C1 segment of cervical spinal cord (tissue), 14 donors: ENCODE results near the gene HTR3E.
"Not testable (repeated sequence)": the region's sequence is repeated elsewhere in the genome, so short reads cannot be mapped to it uniquely, and the experiment has no call there.

Experiments
- DNase-seq, 14 donors: peaks; one replicate each; lab custom pipeline; 2025; lab: John Stamatoyannopoulos, UW

The HTR3E gene

DNA sequence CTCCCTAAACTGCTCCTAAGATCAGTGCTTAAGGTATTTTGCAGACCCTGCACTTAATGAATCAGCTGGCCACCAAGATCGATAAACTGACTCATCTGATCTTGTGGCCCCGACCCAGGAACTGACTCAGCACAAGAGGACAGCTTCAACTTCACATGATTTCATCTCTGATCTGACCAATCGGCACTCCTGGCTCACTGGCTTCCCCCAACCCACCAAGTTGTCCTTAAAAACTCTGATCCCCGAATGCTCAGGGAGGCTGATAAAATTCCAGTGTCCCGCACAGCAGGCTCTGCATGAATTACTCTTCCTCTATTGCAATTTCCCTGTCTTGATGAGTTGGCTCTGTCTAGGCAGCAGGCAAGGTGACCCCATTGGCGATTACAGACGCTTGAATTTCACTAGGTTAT lies 13.5 kb downstream of the HTR3E start:
- DNase-seq: no peak

DNA sequence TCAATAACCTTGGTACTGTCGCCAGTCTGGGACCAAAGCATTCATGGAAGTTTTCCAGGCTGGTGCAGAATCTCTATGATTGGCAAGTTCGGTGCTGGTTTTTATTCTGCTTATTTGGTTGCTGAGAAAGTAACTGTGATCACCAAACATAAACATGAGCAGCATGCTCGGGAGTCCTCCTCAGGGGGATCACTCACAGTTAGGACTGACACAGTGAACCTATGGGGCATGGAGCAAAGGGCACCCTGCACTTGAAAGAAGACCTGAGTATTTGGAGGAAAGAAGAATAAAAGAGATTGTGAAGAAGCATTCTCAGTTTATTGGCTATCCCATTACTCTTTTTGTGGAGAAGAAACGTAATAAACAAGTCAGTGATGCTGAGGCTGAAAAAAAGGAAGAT lies 19.2 kb downstream of the HTR3E start:
- DNase-seq: no peak

DNA sequence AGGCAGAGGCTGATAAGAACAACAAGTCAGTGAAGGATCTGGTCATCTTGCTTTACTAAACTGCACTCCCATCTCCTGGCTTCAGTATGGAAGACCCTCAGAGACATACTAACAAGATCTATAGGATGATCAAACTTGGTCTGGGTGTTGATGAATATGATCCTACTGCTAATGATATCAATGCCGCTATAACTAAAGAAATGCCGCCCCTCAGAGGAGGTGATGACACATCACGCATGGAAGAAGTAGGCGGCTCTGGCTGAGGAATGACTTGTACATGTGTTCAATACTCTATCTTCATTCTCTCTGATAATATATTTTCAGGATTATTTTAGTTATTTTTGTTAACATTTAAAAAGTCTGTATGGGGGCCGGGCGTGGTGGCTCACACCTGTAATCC lies 20.8 kb downstream of the HTR3E start:
- DNase-seq: no peak

DNA sequence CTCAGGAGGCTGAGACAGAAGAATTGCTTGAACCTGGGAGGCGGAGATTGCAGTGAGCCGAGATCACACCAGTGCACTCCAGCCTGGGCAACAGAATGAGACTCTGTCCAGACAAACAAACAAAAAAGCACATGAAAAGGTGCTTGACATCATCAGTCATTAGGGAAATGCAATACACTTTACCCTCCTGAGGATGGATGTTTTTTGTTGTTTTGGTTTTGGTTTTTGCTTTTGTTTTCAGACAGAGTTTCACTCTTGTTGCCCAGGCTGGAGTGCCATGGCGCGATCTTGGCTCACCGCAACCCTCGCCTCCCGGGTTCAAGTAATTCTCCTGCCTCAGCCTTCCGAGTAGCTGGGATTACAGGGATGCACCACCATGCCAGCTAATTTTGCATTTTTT lies 24.2 kb downstream of the HTR3E start:
- not testable (repeated sequence) for DNase-seq

DNA sequence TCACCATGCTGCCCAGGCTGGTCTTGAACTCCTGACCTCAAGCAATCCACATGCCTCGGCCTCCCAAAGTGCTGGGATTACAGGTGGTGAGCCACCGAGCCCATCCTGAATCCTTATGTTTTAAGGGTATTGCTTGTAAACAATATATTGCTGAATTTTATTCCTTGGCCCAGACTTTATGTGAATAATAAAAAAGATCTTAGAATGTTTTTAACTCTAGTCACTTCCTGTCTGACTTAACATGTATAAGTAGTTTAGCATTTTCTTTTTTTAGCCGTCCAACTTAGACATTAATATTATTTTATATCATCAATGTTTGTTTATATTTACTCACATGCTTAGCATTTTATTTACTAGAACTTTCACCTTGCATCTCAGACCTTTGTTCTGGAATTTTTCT lies 29.1 kb downstream of the HTR3E start:
- no peak for DNase-seq

DNA sequence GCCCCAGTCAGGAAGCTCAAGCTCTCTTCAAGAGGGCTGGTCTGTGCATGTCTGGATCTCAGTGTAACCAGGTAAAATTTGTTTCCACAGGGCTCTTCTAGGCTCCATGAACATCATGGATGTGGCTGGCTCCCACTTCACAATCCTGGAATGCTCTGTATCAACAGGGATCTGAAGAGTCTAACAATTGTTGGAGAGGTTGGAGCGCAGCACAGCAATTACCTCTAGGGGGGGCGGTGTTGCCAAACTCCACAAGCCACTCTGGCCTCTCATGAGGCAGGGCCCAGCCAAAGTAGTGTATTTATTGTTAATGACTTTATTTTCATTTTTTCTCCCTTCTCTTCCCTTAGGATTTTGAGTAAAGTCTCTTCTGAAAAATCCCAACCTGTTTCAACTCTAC lies 32.1 kb downstream of the HTR3E start:
- no peak for DNase-seq

DNA sequence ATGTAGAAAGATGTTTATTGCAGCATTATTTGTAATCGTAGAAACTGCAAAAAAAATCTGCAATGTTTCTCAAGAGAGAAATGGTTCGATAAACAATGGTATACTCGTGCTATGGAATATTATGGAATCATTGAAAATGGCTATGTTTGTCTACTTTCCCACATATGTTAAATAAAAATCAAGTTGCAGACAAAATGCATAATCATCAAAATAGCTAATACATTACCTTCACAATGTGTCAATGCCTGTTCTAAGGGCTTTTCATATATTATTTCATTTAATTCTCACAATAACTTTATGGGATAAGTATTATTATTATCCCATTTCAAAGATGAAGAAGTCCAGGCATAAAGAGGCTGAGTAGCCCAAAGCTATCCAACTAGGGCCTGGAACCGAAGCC lies 36.1 kb downstream of the HTR3E start:
- no peak for DNase-seq

DNA sequence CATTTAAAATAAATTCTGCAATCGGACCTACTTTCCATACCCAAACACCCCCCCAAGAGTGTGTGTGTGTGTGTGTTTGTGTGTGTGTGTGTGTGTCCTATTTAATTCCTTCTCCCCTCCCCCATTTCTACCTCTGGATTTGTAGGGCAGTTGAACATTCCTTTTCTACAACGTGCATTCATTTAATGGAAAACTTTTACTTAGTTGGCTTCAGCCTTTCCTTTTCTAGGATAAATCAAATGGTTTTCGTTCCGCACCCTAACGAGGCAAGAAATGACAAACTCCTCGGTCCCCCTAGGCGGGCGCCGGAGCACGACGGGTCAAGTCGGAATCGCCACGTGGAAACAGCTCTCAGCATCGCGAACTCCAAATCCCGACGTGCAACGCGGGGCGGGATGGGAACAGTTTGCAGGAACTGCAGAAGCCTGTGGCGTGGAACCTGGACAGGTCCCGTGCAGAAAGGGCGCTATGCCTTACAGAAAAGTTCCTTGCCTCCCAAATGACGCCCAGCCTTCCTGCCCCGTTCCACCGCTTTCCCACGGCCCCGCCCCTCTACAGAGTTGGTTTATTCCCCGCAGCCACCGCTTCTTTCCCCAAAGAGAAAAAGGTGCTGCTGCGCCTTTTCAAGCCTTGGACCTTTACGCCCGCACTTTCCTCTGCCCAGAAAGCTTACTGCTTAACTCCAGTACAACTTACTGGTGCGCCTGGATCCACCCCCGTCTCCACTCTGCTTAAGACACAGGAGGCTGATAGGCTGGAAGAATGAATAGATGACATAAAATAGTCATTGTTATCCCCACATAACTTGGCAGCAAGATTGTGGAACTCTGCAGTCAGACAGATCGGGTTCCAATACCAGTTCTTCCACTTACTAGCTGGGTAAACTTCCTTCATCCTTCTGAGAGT lies 37.2 kb downstream of the HTR3E start:
- DNase-seq: peak; percentile 6 to 89 (median 74)

DNA sequence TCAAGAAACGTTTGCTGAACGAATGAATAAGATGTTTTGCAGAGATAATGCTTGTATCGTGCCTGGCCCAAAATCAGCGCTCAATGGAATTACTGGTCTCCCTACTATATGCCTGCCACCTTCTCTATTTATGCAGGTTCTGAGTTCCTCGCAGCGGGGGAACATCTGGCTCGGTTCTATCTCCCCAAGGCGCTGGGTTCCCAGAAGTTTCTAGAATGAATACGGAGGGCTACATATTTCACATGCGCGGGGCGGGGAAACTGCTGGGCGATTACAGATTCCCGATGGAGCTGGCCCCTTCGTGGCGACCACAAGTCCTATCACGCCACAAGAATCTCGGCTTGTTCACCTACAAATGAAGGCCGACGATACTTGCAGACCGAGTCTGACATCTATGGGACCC lies 37.9 kb downstream of the HTR3E start:
- DNase-seq: peak in 1 of 14 donors; percentile 57

DNA sequence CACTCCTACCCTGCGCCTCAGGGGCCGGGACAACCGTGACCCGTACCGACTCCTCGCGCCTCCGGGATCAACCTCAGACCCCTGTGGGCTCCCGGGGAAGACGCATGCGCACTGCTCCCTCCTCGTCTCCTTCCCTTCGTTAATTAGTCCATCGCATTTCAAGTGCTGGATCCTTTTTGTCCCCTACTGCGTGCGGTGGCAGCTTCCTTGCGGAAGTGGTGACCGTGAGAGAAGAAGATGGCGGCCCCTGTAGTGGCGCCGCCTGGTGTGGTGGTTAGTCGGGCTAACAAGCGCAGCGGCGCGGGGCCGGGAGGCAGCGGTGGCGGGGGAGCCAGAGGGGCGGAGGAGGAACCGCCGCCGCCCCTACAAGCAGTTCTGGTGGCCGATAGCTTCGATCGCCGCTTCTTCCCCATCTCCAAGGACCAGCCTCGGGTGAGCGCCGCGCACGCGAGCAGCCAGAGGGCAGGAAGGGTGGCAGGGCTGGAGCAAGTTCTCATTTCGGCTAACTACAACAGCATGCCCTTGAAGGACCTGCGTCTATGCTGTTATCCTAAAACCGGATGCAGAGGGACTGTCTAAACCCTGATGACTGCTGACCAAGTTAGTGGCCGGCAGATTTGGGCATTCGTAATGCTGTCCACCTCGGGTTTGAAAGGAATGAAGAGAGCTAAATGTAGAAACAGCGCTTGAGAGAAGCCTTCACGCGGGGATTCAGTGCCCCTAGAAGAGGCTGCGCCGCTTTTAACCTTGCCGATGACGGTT lies 38.5 kb downstream of the HTR3E start, which contains the start of gene EIF2B5:
TSS of gene EIF2B5 (plus strand) at position 210 of the 762 bp plus-strand sequence. CDS start at position 238, 28 bp downstream.
- DNase-seq: peak; percentile 38 to 94 (median 92)

DNA sequence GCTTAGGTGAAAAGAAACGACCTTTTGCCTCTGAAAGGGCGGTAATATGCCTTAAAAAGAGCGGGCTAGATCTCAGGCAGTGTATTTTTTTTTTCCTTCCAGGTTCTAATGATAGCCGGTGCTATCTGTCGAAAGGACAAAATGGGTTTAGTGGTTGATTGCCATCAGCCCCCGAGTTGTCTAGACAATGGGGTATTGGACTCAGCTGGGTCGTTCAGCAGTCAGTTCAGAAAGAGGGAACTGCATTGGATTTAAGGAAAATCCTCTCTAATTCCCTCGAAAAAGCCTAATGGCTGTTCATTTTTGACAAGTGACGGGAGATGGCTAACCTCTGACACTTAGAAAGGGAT lies 39.0 kb downstream of the HTR3E start:
- no peak for DNase-seq

DNA sequence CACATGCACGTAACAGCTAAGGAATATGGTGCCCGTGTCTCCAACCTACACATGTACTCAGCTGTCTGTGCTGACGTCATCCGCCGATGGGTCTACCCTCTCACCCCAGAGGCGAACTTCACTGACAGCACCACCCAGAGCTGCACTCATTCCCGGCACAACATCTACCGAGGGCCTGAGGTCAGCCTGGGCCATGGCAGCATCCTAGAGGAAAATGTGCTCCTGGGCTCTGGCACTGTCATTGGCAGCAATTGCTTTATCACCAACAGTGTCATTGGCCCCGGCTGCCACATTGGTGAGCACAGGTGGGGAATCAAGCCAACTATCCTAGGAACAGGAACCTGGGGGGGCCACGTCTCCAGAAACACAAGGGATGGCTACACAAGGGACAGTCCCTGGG lies 43.6 kb downstream of the HTR3E start:
- no peak for DNase-seq

DNA sequence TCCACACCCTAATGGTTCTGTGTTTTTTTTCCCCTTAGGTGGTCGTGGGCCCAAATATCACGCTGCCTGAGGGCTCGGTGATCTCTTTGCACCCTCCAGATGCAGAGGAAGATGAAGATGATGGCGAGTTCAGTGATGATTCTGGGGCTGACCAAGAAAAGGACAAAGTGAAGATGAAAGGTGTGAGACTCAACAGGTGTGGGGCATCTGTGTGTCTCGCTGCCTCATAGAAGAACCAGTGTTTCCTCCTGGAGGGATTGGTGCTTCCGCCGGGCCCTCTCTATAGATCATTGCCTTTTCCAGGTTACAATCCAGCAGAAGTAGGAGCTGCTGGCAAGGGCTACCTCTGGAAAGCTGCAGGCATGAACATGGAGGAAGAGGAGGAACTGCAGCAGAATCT lies 45.3 kb downstream of the HTR3E start:
- no peak for DNase-seq

DNA sequence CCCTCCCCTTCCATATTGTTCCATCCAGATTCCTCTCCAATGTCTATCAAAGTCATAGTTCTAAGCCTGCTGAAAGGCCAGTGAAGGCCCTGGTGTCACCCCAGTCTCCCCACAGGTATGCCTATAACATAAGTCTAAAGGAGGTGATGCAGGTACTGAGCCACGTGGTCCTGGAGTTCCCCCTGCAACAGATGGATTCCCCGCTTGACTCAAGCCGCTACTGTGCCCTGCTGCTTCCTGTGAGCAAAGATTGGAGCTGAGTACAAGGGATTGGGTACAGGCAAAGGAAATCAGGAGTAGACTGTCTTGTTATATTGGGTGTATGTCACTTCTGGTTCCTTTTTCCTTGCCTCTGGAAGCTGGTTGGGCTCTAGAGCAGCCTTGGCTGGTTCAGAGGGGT lies 46.5 kb downstream of the HTR3E start:
- DNase-seq: no peak

DNA sequence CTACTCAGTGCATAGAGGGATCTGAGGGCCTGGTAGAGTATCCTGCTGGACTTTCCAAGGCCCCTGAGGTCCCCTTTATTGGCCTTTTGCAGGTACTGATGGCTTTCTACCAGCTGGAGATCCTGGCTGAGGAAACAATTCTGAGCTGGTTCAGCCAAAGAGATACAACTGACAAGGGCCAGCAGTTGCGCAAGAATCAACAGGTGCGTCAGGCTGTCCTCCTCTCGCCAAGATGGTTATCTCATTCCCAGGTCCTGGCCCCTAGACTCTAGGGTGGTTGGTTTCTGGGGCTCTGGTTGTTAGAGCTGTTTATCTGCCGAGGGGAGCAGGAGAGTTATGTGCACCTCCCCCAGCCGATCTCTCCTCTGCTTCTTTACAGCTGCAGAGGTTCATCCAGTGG lies 47.6 kb downstream of the HTR3E start:
- no peak for DNase-seq

DNA sequence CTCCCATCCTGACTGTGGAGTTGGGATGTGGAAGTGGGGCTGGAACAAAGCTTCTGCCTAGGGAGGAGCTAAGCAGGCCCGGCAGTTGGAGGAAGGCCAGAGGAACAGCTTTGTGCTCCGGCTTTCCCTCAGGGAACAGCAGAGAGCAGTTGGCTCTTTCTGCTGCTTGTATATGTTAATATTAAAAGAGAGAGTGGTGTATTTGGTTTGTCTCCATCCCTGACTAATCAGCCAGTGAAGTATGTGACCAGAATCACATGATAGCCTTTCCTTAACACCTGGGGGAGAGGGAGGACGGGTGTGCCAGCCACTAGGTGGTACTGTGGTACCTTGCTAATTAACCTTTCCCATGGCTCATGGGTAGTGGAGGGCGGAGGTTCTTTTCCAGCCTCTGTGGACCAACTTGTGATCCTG lies 48.3 kb downstream of the HTR3E start:
- peak in 2 of 14 donors; percentile 4 to 44 for DNase-seq

DNA sequence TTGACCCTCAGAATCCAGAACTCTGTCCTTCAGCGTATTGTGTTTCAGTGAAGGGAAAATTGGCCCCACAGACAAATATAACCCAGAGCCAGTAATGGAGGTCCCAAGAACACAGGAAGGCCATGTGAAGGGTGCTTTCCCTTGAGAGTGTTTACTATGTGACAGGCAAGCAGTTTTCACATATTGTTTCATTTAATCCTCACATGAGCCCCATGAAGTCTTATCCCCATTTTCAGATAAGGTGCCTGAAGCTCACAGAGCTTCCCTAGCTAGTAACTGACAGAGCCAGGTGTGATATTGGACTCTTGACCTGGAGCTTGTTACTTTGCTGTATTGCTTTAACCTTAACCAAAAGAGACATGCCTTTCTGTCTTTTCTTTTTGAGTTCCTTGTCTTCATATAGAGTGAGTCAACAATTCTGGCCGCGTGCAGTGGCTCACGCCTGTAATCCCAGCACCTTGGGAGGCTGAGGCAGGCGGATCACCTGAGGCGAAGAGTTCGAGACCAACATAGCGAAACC lies 48.9 kb downstream of the HTR3E start:
- DNase-seq: no peak

DNA sequence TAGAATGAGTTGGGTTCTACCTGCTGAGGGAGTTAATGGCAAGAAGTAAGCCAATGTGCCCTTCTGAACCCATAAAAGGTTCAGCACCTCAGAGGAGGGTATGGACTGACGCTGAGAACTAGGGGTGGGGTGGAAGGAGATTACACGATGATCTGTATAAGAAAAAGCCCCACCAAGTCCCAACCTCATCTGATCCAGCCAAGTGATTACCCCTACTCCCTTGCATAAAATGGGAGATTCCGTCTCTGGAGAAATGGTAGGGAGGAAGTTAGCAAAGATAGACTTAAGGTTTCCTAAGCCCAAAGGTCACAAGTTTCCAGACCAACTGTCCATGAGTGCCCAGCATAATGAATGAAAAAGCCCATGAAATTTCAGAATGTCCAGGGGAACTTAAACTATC lies 51.2 kb downstream of the HTR3E start:
- no peak for DNase-seq

DNA sequence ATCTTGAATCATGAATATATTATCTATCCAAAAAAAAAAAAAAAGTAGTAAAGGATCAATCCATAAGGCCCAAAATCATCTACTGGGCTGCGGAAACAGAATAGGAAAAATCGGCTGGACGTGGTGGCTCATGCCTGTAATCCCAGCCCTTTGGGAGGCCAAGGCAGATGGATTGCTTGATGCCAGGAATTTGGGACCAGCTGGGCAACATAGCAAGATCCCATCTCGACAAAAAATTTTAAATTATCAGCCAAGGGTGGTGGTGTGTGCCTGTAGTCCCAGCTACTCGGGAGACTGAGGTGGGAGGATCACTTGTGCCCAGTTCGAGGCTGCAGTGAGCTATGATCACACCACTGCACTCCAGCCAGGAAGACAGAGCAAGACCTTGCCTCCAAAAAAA lies 52.3 kb downstream of the HTR3E start:
- no peak for DNase-seq

DNA sequence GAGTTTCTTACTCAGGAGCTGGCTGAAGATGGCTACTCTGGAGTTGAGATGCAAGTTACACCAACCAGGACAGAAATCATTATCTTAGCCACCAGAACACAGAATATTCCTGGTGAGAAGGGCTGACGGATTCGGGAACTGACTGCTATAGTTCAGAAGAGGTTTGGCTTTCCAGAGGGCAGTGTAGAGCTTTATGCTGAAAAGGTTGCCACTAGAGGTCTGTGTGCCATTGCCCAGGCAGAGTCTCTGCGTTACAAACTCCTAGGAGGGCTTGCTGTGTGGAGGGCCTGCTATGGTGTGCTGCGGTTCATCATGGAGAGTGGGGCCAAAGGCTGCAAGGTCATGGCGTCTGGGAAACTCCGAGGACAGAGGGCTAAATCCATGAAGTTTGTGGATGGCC lies 52.9 kb downstream of the HTR3E start:
- DNase-seq: not testable (repeated sequence)

DNA sequence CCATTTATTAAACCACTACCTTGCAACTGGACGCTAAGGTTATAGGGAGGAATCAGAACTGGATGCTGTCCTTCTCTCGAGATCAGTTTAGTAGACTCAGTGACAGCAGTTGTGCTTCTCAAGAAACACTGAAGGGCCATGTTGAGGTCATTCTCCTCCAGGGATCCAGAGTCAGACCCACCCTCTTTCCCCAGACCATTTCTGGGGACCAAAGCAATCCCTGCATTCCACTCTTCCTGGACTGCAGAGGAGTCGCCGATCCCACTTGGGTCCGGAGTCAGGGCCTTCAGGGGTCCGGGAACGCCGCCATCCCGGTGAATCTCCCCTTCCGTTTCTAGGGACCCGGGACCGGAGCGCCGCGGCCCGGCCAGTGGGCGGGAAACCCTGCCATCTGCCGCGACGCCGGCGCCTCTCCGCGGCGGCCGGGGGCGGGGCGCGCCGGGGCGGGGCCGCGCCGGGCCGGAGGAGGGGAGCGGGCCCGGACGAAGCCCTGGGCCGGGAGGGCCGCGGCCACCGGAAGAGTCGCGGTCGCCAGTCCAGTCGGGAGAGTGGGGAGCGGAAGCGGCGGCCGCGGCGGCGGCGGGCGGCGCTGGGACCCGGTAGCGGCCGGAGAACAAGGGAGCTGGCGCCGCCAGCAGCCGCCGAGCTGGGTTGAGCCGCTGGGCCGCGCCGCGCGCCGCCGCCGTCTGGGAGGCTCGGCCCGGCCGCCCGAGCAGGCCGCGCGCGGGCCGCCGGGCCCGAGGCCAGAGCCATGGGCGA lies 58.2 kb downstream of the HTR3E start, which contains the start of gene DVL3:
TSS of gene DVL3 (plus strand) at position 493 of the 759 bp plus-strand sequence. CDS start at position 752, 259 bp downstream.
- peak in 13 of 14 donors; percentile 21 to 77 (median 56) for DNase-seq
